ENCODE data around the gene NAT16.
A peak's percentile ranks its signal among the peaks of the same experiment; 100 is the strongest.
"Not testable (repeated sequence)": the region's sequence is repeated elsewhere in the genome, so short reads cannot be mapped to it uniquely, and the experiment has no call there.

Gene NAT16

GRCh38 chr7:101156866-101157589 lies 23.1 kb downstream of the NAT16 start:
- DNase-seq = no peak

DNA sequence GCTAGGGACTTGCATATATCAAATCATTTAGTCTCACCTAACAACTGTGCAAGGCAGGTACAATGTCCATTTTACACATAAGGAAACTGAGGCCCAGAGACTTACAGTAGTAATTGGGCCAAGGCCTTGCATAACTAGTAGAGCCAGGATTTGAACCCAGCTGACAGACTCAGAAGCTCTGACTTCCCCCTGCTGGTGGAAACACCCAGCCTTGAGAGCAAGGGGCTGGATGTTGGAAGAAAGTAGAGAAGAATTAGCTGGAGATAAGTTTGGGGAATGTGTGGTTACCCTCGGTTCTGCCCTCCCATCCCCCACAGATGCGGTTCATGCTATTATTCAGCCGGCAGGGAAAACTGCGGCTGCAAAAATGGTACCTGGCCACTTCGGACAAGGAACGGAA lies 23.8 kb downstream of the NAT16 start:
- DNase-seq = no peak

GRCh38 chr7:101155303-101155702 lies 24.8 kb downstream of the NAT16 start:
- no peak for DNase-seq

- no peak for DNase-seq
These were observed 25.4 kb downstream of the NAT16 start for GRCh38 chr7:101154693-101155102.

- DNase-seq = peak; percentile 94
These were observed 26.0 kb downstream of the NAT16 start, which contains the start of gene AP1S1 for GRCh38 chr7:101153969-101154692. TSS of gene AP1S1 (plus strand) at chr7:101154476. CDS start at chr7:101154515, 39 bp downstream.

- DNase-seq = no peak
These were observed 28.0 kb downstream of the NAT16 start for GRCh38 chr7:101151908-101152651.

- DNase-seq = no peak
These were observed 39.2 kb downstream of the NAT16 start for GRCh38 chr7:101140746-101141382.

DNA sequence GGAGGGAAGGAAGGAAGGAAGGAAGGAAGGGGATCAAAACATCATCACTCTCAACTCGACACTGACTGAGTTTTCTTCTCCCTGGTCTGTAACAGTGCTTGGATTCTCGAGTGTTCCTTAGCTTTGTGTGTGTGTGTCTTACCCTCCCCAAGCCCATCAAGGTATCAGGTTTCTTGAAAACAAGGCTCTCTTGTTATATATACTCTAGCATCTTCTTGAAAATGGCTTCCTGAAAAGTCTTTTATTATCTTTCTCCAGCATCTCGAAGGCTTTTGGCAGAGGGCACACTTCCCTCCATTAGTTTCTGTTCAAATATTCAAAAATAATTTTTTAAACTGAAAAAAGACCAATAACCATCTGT lies 39.8 kb downstream of the NAT16 start:
- DNase-seq = peak; percentile 18

- DNase-seq = peak; percentile 63
These were observed 41.8 kb downstream of the NAT16 start for GRCh38 chr7:101138213-101138870.

DNA sequence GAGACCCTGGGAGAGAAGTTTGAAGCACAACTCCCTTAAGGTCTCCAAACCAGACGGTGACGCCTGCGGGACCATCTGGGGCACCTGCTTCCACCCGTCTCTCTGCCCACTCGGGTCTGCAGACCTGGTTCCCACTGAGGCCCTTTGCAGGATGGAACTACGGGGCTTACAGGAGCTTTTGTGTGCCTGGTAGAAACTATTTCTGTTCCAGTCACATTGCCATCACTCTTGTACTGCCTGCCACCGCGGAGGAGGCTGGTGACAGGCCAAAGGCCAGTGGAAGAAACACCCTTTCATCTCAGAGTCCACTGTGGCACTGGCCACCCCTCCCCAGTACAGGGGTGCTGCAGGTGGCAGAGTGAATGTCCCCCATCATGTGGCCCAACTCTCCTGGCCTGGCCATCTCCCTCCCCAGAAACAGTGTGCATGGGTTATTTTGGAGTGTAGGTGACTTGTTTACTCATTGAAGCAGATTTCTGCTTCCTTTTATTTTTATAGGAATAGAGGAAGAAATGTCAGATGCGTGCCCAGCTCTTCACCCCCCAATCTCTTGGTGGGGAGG lies 42.4 kb downstream of the NAT16 start:
- no peak for DNase-seq

DNA sequence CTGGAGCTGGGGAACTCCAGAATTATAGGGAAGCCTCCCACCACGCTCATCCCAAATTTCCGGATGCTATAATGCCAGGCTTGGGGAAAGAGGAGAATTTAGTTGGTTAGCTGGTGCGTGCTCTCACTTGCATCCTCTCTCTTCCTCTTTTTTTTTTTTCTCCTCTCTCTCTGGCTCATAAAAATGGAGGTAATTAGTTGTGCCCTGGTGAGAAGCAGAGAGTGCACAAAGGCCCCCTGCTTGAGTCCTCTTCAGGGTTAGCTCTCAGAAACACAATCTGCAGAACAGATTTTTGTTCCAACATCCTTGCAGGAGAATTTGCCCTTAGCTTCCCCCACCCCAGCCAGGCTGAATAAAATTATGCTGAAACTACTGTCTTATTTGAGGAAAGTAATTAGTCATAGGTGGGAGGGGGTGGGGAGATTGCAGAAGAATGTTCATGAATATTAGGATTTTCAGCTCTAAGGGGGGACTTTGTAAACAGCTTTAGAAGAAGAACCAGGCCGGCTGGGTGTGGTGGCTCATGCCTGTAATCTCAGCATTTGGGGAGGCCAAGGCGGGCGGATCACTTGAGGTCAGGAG lies 45.6 kb downstream of the NAT16 start:
- DNase-seq = no peak

- no peak for DNase-seq
These were observed 46.3 kb downstream of the NAT16 start for GRCh38 chr7:101133621-101134398.

GRCh38 chr7:101132626-101133600 lies 47.2 kb downstream of the NAT16 start:
- not testable (repeated sequence) for DNase-seq

- DNase-seq = no peak
These were observed 50.4 kb downstream of the NAT16 start for GRCh38 chr7:101129603-101130117.

DNA sequence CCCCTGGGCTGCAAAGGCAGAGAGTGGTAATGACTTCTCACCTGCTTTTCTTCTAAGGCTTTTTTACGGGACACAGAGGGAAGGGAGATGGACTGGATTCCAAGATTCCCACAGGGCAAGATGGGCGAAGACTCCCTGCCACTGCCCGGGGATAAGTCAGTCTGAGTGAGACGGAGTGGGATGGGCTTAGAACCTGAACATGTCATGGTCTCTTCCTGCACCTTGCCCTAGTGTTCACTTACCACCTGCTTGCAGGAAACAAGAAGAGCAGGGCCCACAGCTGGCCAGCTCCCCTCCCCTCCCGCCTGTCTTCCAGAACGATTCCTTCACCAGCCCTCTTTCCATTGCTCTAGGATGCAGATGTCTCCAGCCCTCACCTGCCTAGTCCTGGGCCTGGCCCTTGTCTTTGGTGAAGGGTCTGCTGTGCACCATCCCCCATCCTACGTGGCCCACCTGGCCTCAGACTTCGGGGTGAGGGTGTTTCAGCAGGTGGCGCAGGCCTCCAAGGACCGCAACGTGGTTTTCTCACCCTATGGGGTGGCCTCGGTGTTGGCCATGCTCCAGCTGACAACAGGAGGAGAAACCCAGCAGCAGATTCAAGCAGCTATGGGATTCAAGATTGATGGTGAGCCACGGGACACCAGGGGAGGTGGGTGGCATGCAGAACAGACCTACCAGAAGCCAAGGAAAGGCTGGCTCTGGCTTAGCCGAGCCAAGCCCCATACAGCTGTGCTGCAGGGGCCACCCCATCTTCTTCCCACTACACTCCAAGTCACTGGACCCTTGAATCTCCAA lies 51.9 kb downstream of the NAT16 start:
- no peak for DNase-seq

GRCh38 chr7:101127460-101128039 lies 52.5 kb downstream of the NAT16 start:
- DNase-seq = no peak

DNA sequence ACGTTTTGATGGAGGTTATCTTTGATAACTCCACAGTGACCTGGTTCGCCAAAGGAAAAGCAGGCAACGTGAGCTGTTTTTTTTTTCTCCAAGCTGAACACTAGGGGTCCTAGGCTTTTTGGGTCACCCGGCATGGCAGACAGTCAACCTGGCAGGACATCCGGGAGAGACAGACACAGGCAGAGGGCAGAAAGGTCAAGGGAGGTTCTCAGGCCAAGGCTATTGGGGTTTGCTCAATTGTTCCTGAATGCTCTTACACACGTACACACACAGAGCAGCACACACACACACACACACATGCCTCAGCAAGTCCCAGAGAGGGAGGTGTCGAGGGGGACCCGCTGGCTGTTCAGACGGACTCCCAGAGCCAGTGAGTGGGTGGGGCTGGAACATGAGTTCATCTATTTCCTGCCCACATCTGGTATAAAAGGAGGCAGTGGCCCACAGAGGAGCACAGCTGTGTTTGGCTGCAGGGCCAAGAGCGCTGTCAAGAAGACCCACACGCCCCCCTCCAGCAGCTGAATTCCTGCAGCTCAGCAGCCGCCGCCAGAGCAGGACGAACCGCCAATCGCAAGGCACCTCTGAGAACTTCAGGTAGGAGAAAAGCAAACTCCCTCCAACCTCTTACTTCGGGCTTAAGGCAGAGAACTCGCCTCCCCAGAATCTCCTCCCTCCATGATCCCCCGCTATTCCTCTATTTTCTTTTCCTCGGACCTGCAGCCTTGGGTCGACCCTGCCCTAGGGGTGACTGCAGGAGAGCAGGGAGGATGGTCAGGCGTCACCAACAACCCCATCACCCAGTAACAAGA lies 53.2 kb downstream of the NAT16 start, which contains the start of gene SERPINE1:
Gene SERPINE1, plus strand, starts transcription at position 454 of the 809 bp plus-strand sequence. CDS start 1,290 bp downstream, outside the sequence.
- DNase-seq = no peak

All from NCI-H1436 treated with DMSO at 0.1 percent for 48 hours (cell line).